ENCODE results near the gene ILK. TPM values are rescaled to one million over a fixed set of nuclear protein-coding genes. Genes with fewer than 3 reads are reported as not detected.
A peak's percentile ranks its signal among the peaks of the same experiment; 100 is the strongest.

ILK gene
- total RNA-seq, 2 donors from 2014 or later: 125 to 136 TPM

DNA sequence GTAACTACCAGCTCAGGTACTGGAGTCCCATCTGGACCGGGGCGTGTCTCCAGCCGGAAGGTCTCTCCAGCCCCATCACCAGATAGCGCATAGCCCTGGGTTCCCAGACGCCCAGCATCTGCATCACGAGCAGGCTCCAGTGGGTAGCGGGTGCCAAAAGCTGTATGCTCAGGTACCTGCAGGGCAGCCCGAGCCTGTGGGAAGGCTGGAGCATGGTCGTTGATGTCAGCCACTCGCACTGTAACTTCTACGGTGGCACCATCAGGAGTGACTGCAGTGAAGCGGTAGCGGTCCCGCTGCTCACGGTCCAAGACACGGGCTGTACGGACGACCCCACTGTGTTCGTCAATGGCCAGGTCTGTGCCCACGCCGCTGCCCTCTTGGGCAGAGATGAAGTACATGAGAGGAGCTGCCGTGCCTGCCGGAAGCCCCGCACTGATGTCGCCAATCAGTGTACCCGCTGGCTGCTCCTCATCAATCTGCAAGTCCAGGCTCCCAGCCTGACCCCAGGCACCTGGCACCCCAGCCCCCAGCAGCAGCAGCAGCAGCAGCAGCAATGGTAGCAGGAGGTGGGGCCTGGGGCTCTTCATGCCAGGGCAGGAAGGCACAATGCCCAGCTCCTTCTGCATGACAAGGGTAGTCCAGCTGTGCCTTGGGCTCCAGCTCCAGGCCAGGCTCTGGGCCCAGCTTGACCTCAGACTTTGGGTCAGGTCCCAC lies 37.6 kb downstream of the ILK start:
- TF ChIP-seq, protein P1, sequence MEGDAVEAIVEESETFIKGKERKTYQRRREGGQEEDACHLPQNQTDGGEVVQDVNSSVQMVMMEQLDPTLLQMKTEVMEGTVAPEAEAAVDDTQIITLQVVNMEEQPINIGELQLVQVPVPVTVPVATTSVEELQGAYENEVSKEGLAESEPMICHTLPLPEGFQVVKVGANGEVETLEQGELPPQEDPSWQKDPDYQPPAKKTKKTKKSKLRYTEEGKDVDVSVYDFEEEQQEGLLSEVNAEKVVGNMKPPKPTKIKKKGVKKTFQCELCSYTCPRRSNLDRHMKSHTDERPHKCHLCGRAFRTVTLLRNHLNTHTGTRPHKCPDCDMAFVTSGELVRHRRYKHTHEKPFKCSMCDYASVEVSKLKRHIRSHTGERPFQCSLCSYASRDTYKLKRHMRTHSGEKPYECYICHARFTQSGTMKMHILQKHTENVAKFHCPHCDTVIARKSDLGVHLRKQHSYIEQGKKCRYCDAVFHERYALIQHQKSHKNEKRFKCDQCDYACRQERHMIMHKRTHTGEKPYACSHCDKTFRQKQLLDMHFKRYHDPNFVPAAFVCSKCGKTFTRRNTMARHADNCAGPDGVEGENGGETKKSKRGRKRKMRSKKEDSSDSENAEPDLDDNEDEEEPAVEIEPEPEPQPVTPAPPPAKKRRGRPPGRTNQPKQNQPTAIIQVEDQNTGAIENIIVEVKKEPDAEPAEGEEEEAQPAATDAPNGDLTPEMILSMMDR (conservative IDR thresholded peaks at IDR 0.05): no peak
- 95 to 98% methylated on average over 21 to 26 of the region's 26 CpGs for WGBS, 2 experiments (ENCODE audit: insufficient coverage in 1 of 2, insufficient read length in 1 of 2)
- H3K27ac Mint-ChIP-seq: no peak overlapping the region
- Histone ChIP-seq H3K9me3 (ENCODE audit: control insufficient read depth, low read length) (no peaks in the 10 kb centered on the region), H3K9ac (ENCODE audit: extremely low read depth, low read length, poor library complexity, severe bottlenecking) (no peak overlapping the region), H3K27me3 (ENCODE audit: control insufficient read depth, insufficient read depth, low read length, poor library complexity, severe bottlenecking) (no peaks in the 10 kb centered on the region), H3K4me1 (ENCODE audit: control insufficient read depth, insufficient read depth, low read length) (no peaks in the 10 kb centered on the region), H3K27ac (ENCODE audit: low read depth, low read length) (no peak overlapping the region), H3K4me3 (ENCODE audit: low read length) (no peak overlapping the region), H3K36me3 (ENCODE audit: control insufficient read depth, insufficient read depth, low read length) (peaks cover 19% of the 10 kb centered on the region)
- no peak overlapping the region for H3K4me3 Mint-ChIP-seq
- no peaks in the 10 kb centered on the region for H3K36me3 Mint-ChIP-seq (ENCODE audit: low read depth)
- no peaks in the 10 kb centered on the region for H3K4me1 Mint-ChIP-seq
- H3K9me3 Mint-ChIP-seq: no peaks in the 10 kb centered on the region
- H3K27me3 Mint-ChIP-seq (ENCODE audit: insufficient read depth): no peaks in the 10 kb centered on the region
- no peak for DNase-seq

DNA sequence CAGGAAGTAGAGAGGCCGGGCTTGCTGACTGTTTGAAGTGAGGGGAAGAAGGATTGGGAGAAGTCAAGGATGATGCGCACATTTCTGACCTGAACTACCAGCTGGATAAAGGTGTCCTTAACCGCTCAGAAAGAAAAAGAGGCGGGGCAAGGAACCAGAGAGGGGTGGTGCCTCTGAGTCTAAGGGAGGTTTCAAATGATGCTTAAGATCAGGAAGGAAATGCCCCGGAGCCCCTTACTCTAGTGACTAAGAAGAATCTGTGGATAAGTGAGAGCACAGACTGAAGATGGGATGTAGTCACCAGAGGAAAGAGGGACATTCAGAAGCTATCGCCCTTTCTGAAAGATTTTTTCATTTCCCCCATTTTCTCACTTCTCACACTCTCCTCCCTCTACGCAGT lies 39.4 kb downstream of the ILK start:
- no peak for DNase-seq
- no peak overlapping the region for H3K27ac Mint-ChIP-seq
- H3K4me1 Mint-ChIP-seq: no peaks in the 10 kb centered on the region

DNA sequence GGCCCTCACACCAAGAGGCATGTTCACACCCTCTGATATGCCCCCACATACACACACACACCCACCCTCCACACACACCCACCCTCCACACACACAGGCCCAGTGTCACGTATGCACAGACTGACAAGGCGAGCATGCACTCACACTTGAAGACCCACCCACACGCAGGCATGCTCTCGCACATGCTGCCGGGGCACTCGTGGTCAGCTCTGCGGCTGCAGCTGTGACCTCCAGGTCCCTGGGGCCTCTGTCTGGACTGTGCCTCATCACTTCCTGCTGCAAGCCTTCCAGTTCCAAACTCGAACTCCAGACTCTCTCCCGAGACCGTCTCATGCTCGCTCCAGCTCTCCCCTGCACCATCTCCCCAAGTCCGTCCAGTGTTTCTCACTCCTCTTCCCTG lies 42.5 kb downstream of the ILK start:
- H3K36me3 Mint-ChIP-seq (ENCODE audit: low read depth): no peaks in the 10 kb centered on the region
- no peak overlapping the region for H3K4me3 Mint-ChIP-seq
- H3K36me3 ChIP-seq (ENCODE audit: control insufficient read depth, insufficient read depth, low read length): peaks cover 3% of the 10 kb centered on the region
- H3K9me3 ChIP-seq (ENCODE audit: control insufficient read depth, low read length): no peaks in the 10 kb centered on the region
- no peaks in the 10 kb centered on the region for H3K4me1 ChIP-seq (ENCODE audit: control insufficient read depth, insufficient read depth, low read length)
- no peak overlapping the region for H3K27ac ChIP-seq (ENCODE audit: low read depth, low read length)
- H3K27me3 ChIP-seq (ENCODE audit: control insufficient read depth, insufficient read depth, low read length, poor library complexity, severe bottlenecking): no peaks in the 10 kb centered on the region
- no peak overlapping the region for H3K9ac ChIP-seq (ENCODE audit: extremely low read depth, low read length, poor library complexity, severe bottlenecking)
- H3K27me3 Mint-ChIP-seq (ENCODE audit: insufficient read depth): no peaks in the 10 kb centered on the region
- no peak overlapping the region for H3K4me3 ChIP-seq (ENCODE audit: low read length)
- no peaks in the 10 kb centered on the region for H3K9me3 Mint-ChIP-seq
- peak; percentile 34 for DNase-seq
- whole genome bisulfite sequencing, 2 experiments (ENCODE audit: insufficient coverage in 1 of 2, insufficient read length in 1 of 2): 94 to 96% methylated on average over 12 of the region's 12 CpGs
- H3K4me1 Mint-ChIP-seq: no peaks in the 10 kb centered on the region
- no peak overlapping the region for H3K27ac Mint-ChIP-seq
- TF ChIP-seq, protein P1 (conservative IDR thresholded peaks at IDR 0.05): no peak

More for the DNA sequence above, 39.4 kb downstream of the ILK start:
- Histone ChIP-seq H3K4me1 (ENCODE audit: control insufficient read depth, insufficient read depth, low read length) (no peaks in the 10 kb centered on the region), H3K9ac (ENCODE audit: extremely low read depth, low read length, poor library complexity, severe bottlenecking) (no peak overlapping the region), H3K27me3 (ENCODE audit: control insufficient read depth, insufficient read depth, low read length, poor library complexity, severe bottlenecking) (no peaks in the 10 kb centered on the region), H3K36me3 (ENCODE audit: control insufficient read depth, insufficient read depth, low read length) (peaks cover 15% of the 10 kb centered on the region), H3K9me3 (ENCODE audit: control insufficient read depth, low read length) (no peaks in the 10 kb centered on the region), H3K27ac (ENCODE audit: low read depth, low read length) (no peak overlapping the region), H3K4me3 (ENCODE audit: low read length) (no peak overlapping the region)
- no peaks in the 10 kb centered on the region for H3K27me3 Mint-ChIP-seq (ENCODE audit: insufficient read depth)
- 86 to 98% methylated on average over 5 to 7 of the region's 7 CpGs for WGBS, 2 experiments (ENCODE audit: insufficient coverage in 1 of 2, insufficient read length in 1 of 2)
- no peaks in the 10 kb centered on the region for H3K9me3 Mint-ChIP-seq
- H3K4me3 Mint-ChIP-seq: no peak overlapping the region
- TF ChIP-seq, protein P1 (conservative IDR thresholded peaks at IDR 0.05): no peak
- no peaks in the 10 kb centered on the region for H3K36me3 Mint-ChIP-seq (ENCODE audit: low read depth)

All from endodermal cell (in vitro differentiated cells).